G401 (cell line): ENCODE results near the gene ENDOD1. TPM values are rescaled to one million over a fixed set of nuclear protein-coding genes. Genes with fewer than 3 reads are reported as not detected.
"Not testable (repeated sequence)": the region's sequence is repeated elsewhere in the genome, so short reads cannot be mapped to it uniquely, and the experiment has no call there.

Experiments
- DNase-seq: peaks from one replicate; pipeline ENCODE4 v3.0.0-alpha.2; 2015; ENCODE audit warnings: low spot score
- in situ Hi-C: cut with HindIII; loops from 2 replicates; pipeline ENCODE4 v1.10.0; 2016; ENCODE audit warnings: low sequenced_read_pairs, mixed read lengths
- total RNA-seq: library from RNA; depleted of rRNA; stranded (reverse); fragments of >200 nt; shearing (Covaris generic); gene quantifications from 2 replicates; pipeline ENCODE4 v1.2.3, GENCODE V29; 2014

The ENDOD1 gene
- total RNA-seq, 1 experiment from 2014 or later = 0.64 TPM

DNA sequence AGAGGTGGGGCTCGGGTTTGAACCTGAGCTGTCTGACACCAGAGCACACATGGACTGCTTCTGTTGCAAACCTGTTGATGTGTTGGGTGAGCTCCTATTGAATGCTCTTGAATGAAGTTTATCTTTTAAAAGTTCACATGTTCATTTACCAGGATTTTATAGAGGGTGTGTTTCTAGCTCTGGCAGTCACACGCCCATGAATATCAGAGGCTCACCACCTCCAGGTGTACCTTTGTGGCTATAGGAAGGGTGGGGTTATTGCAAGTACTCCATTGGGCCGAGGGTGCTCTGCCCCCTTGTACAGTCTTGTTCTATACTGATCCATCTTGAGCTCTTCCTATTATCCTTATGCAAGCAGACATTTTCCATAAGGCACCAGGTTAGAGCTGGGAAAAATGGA is 9.2 kb downstream of the ENDOD1 start:
- DNase-seq = no peak
- in situ Hi-C loops = no loop called here

DNA sequence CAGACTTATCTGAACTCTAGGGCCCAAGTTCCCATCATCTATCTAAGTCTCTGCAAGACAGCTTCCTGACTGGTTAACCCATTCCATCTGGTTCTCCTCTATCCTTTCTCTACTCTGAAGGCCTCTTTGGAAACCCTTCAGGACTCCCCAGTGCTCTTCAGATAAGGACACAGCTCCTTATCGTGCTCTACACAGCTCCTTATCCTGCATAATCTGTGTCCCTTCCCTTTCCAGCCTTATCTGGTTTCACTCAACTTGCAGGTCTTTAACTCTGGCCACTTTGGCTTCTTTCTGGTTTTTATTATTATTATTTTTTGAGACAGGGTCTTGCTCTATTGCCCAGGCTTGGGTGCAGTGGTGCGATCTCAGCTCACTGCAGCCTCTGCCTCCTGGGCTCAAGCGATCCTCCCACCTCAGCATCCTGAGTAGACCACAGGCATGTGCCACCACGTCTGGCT is 10.6 kb downstream of the ENDOD1 start:
- in situ Hi-C loops = no loop called here
- no peak for DNase-seq

DNA sequence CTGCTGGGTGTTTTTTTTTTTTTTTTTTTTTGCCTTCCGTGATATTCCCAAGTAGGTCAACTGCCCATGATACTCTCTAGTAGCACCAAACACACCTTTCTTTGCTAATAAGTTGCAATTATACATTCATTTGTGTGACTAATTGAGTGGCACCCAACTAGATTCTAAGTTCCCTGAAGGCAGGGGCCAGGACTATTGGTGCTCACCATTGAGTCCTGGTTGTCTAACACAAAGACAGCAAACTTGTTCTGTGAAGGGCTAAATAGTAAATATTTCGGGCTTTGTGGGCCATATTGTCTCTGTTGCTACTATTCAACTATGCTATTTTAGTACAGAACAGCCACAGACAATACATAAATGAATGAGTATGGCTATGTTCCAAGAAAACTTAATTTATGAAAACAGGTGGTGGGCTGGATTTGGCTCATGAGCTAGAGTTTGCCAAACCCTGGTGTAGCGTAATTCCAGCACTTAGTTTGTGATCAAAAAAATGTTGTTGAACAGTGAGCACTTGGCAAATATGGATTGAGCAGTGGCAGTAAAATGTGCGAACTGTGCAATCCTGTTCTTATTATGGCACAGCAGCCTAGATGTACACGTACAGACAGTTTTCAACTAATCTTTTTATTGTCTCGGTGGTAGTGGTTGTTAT is 11.3 kb downstream of the ENDOD1 start:
- in situ Hi-C loops = no loop called here
- peak; percentile 68 for DNase-seq

DNA sequence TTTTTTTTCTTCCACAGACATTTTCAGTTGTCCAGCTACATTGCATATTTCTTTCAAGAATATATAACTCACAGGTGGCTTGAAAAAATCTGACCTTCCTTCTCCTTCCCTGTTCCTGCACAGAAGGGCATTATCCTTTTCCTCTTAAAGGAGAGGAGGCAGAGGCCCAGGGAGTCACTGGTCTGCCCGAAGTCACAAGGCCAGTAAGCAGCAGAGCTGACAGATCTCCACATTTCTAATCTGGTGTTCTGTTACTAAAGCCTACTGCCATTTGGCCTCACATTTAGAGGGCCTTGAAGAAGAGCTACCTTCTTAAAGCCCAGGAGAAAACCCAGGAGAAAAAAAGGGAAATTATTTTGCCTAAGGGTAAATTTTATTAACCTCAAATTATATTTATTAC is 12.3 kb downstream of the ENDOD1 start:
- peak; percentile 58 for DNase-seq
- in situ Hi-C loops = no loop called here

DNA sequence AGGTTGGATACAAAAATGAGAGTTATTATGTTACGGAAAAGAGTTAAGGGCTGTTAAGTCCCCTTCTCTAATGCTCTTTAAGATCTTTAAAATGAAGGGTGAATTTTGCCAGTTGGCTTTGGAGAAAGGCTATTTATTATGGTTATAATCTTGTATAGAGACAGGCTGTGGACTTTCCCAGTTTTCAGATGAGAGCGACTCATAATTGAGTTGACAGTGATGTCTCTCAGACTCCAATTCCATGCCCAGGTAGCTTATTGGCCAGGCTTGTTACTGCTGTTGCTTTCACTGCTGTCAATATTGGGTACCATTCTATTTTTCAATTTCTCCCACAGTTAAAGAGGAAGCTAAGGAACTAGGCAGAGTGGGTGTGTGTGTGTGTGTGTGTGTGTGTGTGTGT is 13.1 kb downstream of the ENDOD1 start:
- in situ Hi-C loops = no loop called here
- no peak for DNase-seq

DNA sequence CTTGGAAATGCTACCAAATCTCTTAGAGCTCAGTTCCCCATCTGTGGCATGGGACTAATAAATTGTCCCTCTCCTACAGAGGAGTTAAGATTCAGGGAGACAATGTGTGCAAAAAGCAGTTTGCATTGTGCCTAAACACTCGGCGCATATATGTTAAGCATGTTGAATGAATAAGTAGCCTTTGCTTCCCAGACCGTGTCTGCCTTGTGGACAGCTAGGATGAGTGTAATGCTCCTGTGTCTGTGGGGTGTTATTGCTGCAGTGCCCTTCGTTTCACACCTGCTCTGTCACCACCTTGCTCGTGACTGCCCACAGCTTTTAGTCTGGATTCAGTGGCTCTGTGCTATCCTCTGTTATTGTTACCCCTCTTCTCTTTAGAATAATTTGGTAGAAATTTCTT is 14.1 kb downstream of the ENDOD1 start:
- in situ Hi-C loops = no loop called here
- DNase-seq = peak; percentile 53

DNA sequence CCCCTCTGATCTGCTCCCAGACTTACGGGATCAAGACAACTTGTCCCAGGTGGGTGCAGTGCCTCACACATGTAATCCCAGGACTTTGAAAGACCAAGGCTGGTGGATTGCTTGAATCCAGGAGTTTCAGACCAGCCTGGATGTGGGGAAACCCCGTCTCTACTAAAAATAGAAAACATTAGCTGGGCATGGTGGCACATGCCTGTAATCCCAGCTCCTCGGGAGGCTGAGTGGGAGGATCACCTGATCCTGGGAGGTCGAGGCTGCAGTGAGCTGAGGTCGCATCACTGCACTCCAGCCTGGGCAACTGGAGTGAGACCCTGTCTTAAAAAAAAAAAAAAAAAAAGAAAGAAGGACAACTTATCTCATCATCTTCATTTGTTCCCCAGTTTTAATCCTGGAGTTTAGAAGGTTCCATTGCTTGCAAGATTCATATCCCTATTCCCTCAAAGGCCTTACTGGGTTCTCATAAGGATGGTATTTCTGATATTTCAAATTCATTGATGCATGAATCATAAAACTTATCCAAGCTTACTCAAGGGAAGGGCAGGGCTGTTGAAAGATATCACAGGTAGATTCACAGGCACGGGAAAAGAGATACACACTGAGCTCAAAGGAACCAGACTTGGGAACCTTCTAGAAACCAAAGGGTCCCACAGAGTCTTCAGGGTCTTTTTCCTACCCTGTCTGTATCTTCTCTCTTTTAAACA is 14.6 kb downstream of the ENDOD1 start:
- in situ Hi-C loops = no loop called here
- no peak for DNase-seq

DNA sequence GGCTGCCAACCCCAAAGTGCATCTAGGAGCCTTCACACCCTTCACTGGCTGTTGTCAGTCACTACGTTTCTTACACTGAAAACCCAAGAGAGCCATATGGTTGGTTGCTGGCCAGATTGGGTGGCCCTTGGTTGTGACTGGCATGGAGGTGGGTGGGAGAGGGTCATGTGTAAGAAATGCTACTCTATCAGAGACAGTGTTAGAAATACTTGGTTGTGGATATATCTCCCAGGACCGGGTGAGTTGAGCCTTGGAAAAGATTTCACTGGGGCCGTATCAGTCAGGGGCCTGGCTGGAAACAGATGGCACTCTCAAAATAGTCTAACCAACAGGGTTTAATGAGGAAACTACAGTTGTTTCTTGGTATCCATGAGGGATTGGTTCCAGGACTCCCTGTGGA is 15.2 kb downstream of the ENDOD1 start:
- DNase-seq = peak; percentile 93
- in situ Hi-C loops = no loop called here

DNA sequence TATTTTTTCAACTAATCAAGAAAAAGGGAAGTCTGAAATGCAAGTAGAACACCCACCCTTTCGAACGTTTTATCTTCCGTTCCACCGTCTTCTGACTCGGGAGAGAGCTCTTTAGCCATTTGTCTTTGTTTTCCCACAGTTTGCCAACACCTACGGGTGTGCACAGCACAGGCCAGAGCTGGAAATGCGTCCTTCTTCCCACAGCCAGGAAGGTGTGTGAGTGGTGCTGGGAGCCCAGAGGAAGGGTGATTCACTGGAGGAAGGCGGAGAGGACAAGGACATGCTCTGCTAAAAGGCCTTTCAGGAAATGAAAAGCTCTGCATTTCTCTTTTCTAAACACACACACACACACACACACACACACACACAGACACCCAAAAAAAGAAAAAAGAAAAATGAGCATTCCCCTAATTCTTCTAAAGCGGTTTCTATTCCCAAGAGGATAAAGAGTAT is 18.5 kb downstream of the ENDOD1 start:
- peak; percentile 87 for DNase-seq
- in situ Hi-C loops = no loop called here

DNA sequence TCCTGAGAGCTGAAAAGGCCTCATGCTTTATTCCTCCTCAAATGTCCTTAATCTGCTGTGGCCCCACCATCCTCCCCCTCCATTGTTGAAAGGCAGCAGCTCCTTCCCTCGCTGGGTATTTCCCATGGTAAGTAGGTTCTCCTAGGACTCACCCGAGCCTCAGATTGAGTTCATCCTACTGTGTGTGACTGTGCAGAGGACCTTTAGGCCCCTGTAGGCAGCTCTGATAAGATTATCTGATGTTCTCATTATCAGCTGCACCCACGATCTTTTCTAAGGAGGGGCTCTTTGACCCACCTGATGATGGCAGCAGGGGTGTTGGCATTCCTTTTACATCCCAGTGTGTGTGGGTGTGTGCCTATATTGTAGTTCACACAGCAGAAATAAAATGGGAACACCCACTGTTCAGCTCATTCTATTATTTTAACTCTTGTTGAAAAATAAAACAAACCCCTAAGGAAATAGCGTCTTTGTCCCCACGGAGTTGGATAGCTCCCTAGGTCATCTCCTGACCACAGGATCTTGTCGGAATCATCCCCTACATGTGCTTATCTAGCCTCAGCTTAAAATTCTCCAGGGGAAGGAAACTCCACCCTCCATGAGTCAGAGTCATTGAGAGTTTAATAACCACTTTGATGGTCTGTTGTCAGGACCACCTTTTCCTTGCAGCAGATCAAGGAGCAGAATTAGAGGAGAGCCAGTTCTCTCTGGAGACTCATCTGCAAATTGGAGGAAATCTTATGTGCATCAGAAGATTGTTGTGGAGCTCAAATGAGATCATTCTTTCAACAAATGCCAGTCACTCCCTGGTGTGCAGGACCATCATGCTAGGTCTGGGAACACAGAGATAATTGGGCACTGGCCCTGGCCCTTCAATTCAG is 19.3 kb downstream of the ENDOD1 start:
- DNase-seq = peak; percentile 68

DNA sequence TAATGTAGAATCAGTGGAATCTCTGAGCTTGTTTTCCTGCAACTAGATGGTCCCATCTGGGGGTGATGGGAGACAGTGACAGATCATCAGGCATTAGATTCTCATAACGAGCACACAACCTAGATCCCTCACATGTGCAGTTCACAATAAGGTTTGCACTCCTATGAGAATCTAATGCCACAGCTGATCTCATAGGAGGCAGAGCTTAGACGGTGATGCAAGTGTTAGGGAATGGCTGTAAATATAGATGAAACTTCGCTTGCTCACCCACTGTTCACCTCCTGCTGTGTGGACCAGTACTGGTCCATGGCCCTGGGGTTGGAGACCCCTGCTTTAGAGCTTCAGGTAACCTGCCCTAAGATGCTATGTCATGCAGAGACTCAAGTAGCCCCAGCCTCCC is 21.8 kb downstream of the ENDOD1 start:
- in situ Hi-C loops, DNase-seq: not testable (repeated sequence)

More for the DNA sequence above, 19.3 kb downstream of the ENDOD1 start:
- in situ Hi-C loops = no loop called here

DNA sequence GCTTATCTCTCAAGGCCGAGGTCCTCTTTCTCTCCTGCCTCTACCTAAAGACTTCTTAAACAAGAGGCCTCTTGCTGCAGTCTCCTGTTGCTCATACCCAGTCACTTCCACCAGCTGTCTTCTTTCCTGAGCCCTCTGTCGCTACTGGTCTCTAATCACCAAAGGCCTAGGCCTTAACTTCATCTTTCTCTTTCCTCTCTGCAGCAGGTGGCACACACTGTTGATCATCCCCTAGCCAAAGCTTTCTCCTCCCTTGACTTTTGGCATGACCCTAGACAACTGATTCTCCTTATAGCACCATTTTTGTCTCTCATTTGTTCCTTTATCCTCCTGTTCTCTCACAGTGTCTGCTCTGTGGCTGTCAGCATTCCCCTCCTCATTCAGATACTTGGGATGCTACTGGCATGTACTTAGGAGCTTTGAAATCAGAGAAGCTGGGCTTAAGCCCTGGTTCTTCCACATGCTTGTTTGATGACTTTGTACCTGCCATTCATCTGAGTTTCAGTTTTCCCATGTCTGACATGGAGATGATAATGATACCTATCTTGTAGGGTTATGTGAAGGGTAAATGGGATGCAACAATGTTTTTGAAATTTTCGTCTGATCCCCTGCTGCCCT is 22.4 kb downstream of the ENDOD1 start:
- DNase-seq = no peak
- in situ Hi-C loops = no loop called here

DNA sequence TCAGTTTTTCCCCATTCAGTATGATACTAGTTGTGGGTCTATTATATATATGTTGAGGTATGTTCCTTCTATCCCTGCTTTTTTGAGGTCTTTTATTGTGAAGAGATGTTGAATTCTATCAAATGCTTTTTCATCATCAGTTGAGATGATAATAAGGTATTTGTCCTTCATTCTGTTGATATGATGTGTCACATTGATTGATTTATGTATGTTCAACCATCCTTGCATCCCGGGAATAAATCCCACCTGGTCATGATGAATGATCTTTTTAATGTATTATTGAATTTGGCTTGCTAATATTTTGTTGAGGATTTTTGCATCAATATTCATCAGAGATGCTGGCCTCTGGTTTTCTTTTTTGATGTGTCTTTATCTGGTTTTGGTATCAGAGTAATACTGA is 26.0 kb downstream of the ENDOD1 start:
- no peak for DNase-seq
- in situ Hi-C loops = no loop called here

DNA sequence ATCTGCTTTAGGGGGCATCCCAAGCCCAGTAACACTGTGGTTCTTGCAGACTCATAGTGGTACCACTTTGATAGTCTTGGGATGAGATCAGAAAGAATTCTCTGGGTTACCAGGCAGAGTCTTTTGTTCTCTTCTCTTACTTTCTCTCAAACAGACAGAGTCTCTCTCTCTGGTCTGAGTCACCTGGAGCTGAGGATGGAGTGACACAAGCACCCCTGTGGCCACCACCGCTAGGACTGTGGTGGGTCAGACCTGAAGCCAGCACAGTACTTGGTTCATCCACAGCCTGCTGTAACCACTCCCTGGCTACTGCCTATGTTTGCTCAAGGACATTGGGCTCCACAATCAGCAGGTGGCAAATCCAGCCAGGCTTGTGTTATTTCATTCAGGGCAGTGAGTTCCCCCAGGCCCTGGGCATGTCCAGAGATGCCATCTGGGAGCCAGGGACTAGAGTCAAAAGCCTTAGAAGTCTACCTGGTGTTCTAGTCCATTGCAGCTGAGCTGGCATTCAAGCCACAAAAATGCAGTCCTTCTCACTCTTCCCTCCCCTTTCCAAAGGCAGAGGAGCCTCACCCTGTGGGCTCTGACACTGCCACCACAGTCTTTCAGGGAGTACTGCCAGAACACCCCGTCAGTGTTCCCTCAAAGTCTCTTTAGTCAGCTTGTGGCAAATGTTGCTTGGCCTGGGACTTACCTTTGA is 29.9 kb downstream of the ENDOD1 start:
- in situ Hi-C loops = no loop called here
- DNase-seq = no peak

DNA sequence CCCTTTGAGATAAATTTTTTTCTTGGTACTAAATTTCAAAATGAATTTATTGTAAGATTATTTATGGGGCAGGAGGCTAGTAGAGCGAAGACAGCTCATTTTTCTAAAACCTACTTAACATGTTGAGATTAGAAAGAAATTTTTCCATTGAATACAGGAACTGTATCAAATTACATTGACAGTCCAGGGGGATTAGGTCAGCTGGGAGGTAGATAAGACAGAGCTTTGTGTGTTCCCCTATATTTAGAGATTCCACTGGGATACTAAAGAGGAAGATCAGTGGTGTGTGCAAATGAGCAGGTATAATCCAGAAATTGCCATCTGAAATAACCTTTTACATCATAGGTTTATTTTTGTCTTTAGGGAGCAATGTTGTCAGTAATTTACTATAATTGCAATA is 32.1 kb downstream of the ENDOD1 start:
- in situ Hi-C loops = no loop called here
- DNase-seq = no peak

DNA sequence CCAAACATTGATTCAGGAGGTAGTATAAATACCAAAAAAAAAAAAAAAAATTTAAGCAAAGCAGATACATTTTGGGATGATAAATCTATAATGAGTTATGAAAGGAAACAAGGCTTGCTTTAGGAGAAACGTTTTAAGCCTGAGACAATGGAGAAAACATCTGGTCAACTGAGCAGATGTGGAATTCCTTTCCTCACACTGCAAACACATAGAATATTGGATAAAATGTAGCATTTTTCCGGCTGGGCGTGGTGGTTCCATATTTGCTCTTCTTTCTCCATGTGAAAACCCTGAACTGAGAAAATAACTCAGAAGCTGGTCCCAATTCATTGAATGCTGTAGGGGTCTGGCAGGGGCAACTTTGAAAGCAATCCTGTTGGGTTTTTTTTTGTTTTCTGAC is 33.9 kb downstream of the ENDOD1 start:
- in situ Hi-C loops = no loop called here
- no peak for DNase-seq

DNA sequence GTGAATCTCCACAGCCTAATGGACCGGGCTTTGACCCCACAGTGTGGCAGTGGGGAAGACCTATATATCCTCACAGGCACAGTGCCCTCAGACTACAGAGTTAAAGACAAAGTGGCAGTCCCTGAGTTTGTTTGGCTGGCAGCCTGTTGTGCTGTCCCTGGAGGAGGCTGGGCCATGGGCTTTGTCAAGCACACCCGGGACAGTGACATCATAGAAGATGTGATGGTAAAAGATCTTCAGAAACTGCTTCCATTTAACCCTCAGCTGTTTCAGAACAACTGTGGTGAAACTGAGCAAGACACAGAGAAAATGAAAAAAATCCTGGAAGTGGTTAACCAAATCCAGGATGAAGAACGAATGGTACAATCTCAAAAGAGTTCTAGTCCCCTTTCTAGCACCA is 39.0 kb downstream of the ENDOD1 start:
- in situ Hi-C loops = no loop called here

DNA sequence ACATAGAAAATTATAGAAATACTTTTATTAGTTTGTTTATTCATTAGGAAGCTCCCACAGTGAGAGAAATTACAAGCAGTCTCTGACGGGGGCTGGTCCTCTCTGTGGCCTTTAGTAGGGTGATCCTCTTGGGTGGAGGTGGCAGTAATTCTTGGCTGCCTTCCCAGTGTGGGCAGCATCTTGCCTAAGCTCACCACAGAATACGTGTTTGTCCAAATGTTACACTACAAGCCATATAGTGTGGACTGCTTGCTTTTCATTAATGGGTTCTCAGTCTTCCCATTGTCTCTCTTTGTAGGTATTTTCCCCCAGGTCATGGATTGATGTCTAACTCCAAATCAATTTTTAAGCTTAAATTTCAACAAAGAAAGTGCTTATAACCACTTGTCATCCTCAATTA is 43.3 kb downstream of the ENDOD1 start:
- in situ Hi-C loops = no loop called here
- peak; percentile 49 for DNase-seq

More for the DNA sequence above, 39.0 kb downstream of the ENDOD1 start:
- no peak for DNase-seq

DNA sequence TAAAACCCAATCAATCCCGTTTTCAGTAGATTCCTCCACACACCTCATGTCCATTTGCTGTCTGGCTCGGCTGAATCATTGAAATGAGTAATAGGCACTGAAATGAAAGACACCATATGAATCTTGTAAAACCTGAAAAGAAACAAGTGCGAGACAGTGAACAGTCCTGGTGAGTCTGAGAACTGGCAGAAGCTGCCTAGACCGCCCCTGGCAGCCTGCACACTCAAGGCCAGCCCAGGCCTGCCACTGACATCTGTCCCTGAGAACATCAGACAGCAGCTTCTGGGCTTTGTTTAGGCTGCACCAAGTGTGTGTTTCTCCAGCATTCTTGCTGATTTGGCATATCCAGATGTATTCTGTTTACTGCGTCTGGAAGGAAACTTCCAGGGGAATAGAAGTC is 44.8 kb downstream of the ENDOD1 start:
- peak; percentile 31 for DNase-seq
- in situ Hi-C loops = no loop called here
